Measurements from ENCODE around the gene GRIK1.

Gene GRIK1

GRCh38 chr21:29787361-29787909, 152.4 kb downstream of the GRIK1 start:
- H3K79me2 ChIP-seq (ENCODE audit: insufficient read depth, low read length) = no peaks in the 10 kb centered on the region
- H2AFZ ChIP-seq (ENCODE audit: low read length) = no peak overlapping the region
- no peaks in the 10 kb centered on the region for H3F3A ChIP-seq (ENCODE audit: insufficient read depth, low read length)
- no peak overlapping the region for H3K9ac ChIP-seq (ENCODE audit: low read length)
- H3K27me3 ChIP-seq (ENCODE audit: insufficient read depth, low read length) = no peaks in the 10 kb centered on the region
- H3K9me3 ChIP-seq (ENCODE audit: low read length) = no peaks in the 10 kb centered on the region
- no peak overlapping the region for H3K4me2 ChIP-seq (ENCODE audit: low read length)
- no peaks in the 10 kb centered on the region for H4K20me1 ChIP-seq (ENCODE audit: insufficient read depth, low read length)
- no peak for TF ChIP-seq CTCF (IDR thresholded peaks at IDR 0.05; ENCODE audit: low read length)
- no peak for TF ChIP-seq EZH2 (IDR thresholded peaks at IDR 0.05; ENCODE audit: borderline replicate concordance, low read length)
- no peaks in the 10 kb centered on the region for H3K36me3 ChIP-seq (ENCODE audit: insufficient read depth, low read length)
- H3K4me1 ChIP-seq (ENCODE audit: insufficient read depth, low read length, severe bottlenecking) = no peaks in the 10 kb centered on the region
- no peak overlapping the region for H3K27ac ChIP-seq (ENCODE audit: low read depth, low read length, poor library complexity, severe bottlenecking)
- H3K4me3 ChIP-seq (ENCODE audit: low read depth, low read length, poor library complexity, severe bottlenecking) = no peak overlapping the region
- no peaks in the 10 kb centered on the region for H3K9me2 ChIP-seq (ENCODE audit: low read depth, low read length)

DNA sequence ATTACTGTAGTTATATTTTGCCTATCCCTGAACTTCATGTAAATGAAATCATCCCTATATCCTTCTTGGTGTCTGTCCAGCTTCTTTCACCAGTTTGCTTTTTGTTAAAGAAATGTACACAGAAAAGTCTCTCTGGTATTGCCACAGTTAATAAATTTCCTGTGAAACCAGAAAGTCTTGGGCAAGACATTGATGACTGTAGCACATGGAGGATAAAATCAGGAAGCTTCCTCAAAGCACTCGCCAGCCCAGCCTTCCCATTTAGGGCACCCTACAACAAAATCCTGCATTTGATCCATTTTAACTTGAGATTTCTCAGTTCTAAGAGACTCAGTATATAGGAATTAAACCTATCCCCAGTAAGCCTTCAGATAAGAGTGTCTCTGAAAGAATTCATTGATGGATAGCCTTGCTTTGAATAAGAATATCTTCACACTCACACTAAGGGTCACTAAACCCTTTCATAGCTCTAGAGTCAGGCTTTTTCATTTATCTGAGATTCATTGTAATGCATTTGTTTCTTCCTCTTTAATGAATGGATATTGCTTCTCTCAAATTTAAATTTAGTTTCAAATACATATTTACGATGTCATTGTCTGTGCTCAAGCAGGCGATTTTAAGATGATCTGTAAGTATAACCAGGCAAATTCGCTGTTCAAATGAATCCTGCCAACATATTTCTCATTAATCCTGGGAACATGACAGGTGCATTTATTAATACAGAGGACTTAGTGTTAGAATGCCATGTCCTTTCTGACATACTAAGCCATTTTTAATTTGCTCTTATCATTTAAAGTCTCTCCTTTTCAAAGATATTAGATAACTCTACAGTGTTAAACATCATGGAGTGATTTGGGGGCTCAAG, 153.1 kb downstream of the GRIK1 start:
- Histone ChIP-seq H2AFZ (ENCODE audit: low read length) (no peak overlapping the region), H3K4me3 (ENCODE audit: low read depth, low read length, poor library complexity, severe bottlenecking) (no peak overlapping the region), H3F3A (ENCODE audit: insufficient read depth, low read length) (no peaks in the 10 kb centered on the region), H4K20me1 (ENCODE audit: insufficient read depth, low read length) (no peaks in the 10 kb centered on the region), H3K27ac (ENCODE audit: low read depth, low read length, poor library complexity, severe bottlenecking) (no peak overlapping the region), H3K9me3 (ENCODE audit: low read length) (no peaks in the 10 kb centered on the region), H3K9me2 (ENCODE audit: low read depth, low read length) (no peaks in the 10 kb centered on the region), H3K9ac (ENCODE audit: low read length) (no peak overlapping the region), H3K4me1 (ENCODE audit: insufficient read depth, low read length, severe bottlenecking) (no peaks in the 10 kb centered on the region), H3K4me2 (ENCODE audit: low read length) (no peak overlapping the region), H3K27me3 (ENCODE audit: insufficient read depth, low read length) (no peaks in the 10 kb centered on the region), H3K36me3 (ENCODE audit: insufficient read depth, low read length) (no peaks in the 10 kb centered on the region), H3K79me2 (ENCODE audit: insufficient read depth, low read length) (no peaks in the 10 kb centered on the region)
- TF ChIP-seq EZH2 (IDR thresholded peaks at IDR 0.05; ENCODE audit: borderline replicate concordance, low read length) = no peak
- TF ChIP-seq CTCF (IDR thresholded peaks at IDR 0.05; ENCODE audit: low read length) = no peak

DNA sequence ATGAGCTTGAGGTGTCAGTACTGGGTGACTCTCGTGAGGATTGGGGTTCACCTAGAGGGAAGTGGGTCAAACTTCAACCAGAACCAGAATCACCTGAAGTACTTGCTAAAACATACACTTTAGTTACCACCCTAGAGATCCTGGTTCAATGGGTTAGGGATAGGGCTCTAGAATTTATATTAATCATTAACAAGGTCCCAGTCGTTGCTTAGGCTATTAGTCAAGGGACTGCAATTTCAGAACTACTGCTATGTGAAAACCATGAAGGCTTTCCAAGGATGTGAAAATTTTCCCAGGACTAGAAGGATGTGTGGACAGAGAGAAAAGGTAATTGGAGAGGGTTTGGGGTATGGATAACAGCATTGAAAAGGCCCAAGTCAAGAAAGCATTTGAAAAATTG, 162.6 kb downstream of the GRIK1 start:
- Histone ChIP-seq H3K79me2 (ENCODE audit: insufficient read depth, low read length) (no peaks in the 10 kb centered on the region), H3K9me2 (ENCODE audit: low read depth, low read length) (no peaks in the 10 kb centered on the region), H3F3A (ENCODE audit: insufficient read depth, low read length) (no peaks in the 10 kb centered on the region), H3K9ac (ENCODE audit: low read length) (no peak overlapping the region), H3K9me3 (ENCODE audit: low read length) (no peaks in the 10 kb centered on the region), H4K20me1 (ENCODE audit: insufficient read depth, low read length) (no peaks in the 10 kb centered on the region), H3K27ac (ENCODE audit: low read depth, low read length, poor library complexity, severe bottlenecking) (no peak overlapping the region), H3K4me1 (ENCODE audit: insufficient read depth, low read length, severe bottlenecking) (no peaks in the 10 kb centered on the region), H3K4me2 (ENCODE audit: low read length) (no peak overlapping the region), H3K27me3 (ENCODE audit: insufficient read depth, low read length) (no peaks in the 10 kb centered on the region), H3K4me3 (ENCODE audit: low read depth, low read length, poor library complexity, severe bottlenecking) (no peak overlapping the region), H2AFZ (ENCODE audit: low read length) (no peak overlapping the region), H3K36me3 (ENCODE audit: insufficient read depth, low read length) (no peaks in the 10 kb centered on the region)
- no peak for TF ChIP-seq EZH2 (IDR thresholded peaks at IDR 0.05; ENCODE audit: borderline replicate concordance, low read length)
- TF ChIP-seq CTCF (IDR thresholded peaks at IDR 0.05; ENCODE audit: low read length) = no peak
